ENCODE results near the gene HDAC7. TPM values are rescaled to one million over a fixed set of nuclear protein-coding genes. Genes with fewer than 3 reads are reported as not detected.

Gene HDAC7
- total RNA-seq, 1 donor = 25.4 TPM

GRCh38 chr12:47787596-47788319 is 31.9 kb downstream of the HDAC7 start:
- H3K9me3 ChIP-seq (ENCODE audit: low read depth, low read length) = no peaks in the 10 kb centered on the region
- no peak overlapping the region for H3K4me3 ChIP-seq (ENCODE audit: low read length)
- no peaks in the 10 kb centered on the region for H3K4me1 ChIP-seq (ENCODE audit: insufficient read depth, low read length)
- H3K27me3 ChIP-seq (ENCODE audit: insufficient read depth, low read length) = no peaks in the 10 kb centered on the region

DNA sequence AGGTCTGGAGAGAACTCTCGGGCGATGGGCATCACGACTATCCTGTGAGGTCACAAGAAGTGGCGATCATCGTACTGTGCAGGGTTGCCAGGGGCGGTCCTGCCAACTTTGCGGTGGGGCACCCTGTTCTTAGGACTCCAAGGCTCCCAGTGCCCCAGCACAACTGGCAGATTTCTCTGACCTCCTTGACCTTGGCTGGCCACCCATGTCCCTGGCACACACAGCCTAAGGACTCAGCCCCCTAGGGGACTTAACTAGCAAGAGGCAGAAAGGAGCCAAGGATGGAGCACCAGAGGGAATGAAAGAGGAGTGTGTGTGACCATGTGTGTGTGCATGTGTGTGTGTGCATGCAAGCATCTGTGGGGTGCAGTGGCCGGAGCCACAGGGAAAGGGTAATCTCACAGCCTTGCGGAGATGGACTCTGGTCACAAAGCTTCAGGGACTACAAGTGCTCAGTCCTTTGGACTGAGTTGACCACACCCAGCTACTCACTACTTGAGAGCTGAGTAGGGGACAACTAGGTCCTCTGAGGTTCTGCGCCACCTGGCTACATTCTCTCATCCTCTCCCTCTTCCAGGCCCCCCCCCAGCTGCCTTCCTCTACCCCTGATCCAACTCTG is 32.9 kb downstream of the HDAC7 start:
- no peaks in the 10 kb centered on the region for H3K27me3 ChIP-seq (ENCODE audit: insufficient read depth, low read length)
- no peak overlapping the region for H3K4me3 ChIP-seq (ENCODE audit: low read length)
- H3K4me1 ChIP-seq (ENCODE audit: insufficient read depth, low read length) = no peaks in the 10 kb centered on the region
- no peaks in the 10 kb centered on the region for H3K9me3 ChIP-seq (ENCODE audit: low read depth, low read length)

GRCh38 chr12:47785887-47786661 is 33.6 kb downstream of the HDAC7 start:
- Histone ChIP-seq H3K4me1 (ENCODE audit: insufficient read depth, low read length) (no peaks in the 10 kb centered on the region), H3K9me3 (ENCODE audit: low read depth, low read length) (no peaks in the 10 kb centered on the region), H3K4me3 (ENCODE audit: low read length) (no peak overlapping the region), H3K27me3 (ENCODE audit: insufficient read depth, low read length) (no peaks in the 10 kb centered on the region)

DNA sequence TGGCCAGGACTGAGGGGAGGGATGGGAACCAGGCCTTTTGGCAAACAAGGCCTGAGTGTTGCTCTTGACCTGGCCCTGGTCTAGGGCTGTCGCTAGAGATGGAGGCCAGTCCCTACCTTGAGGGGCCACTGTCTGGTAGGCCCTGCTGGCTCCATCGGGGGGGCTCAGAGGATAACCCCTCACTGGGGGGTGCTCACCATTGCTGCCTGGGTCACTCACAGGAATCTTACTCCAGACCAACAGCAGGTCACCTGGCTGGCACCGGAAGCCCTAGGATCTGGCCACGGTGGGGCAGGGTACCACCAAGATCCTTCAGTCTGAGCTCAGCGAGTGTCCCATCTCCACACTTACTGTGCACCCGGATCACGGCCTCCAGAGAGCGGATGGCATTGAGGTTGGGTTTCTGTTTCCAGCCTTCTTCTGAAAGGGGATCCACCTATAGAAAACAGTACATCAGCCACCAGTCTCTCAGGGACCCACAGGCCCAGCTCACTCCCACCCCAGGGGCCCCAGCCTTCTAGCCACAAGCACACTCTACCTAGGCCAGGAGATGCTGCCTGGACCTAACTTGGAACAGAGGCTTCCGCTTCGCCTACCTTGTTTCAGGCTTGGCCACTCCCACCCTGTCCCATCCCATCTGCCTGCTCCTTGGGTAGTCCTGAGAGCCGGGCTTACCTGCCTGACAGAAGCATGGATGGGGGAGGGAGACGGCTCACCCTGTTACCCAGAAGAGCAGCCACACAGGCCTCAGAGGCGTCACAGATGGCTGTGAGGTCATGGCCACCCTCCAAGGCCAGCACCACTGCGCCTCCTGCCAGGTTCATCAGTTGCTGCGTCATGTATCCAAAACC is 34.4 kb downstream of the HDAC7 start:
- Histone ChIP-seq H3K4me1 (ENCODE audit: insufficient read depth, low read length) (no peaks in the 10 kb centered on the region), H3K4me3 (ENCODE audit: low read length) (no peak overlapping the region), H3K27me3 (ENCODE audit: insufficient read depth, low read length) (no peaks in the 10 kb centered on the region), H3K9me3 (ENCODE audit: low read depth, low read length) (no peaks in the 10 kb centered on the region)

- Histone ChIP-seq H3K4me3 (ENCODE audit: low read length) (no peak overlapping the region), H3K9me3 (ENCODE audit: low read depth, low read length) (no peaks in the 10 kb centered on the region), H3K27me3 (ENCODE audit: insufficient read depth, low read length) (no peaks in the 10 kb centered on the region), H3K4me1 (ENCODE audit: insufficient read depth, low read length) (peaks cover 2% of the 10 kb centered on the region)
Observed at GRCh38 chr12:47783821-47784819, 35.6 kb downstream of the HDAC7 start.

DNA sequence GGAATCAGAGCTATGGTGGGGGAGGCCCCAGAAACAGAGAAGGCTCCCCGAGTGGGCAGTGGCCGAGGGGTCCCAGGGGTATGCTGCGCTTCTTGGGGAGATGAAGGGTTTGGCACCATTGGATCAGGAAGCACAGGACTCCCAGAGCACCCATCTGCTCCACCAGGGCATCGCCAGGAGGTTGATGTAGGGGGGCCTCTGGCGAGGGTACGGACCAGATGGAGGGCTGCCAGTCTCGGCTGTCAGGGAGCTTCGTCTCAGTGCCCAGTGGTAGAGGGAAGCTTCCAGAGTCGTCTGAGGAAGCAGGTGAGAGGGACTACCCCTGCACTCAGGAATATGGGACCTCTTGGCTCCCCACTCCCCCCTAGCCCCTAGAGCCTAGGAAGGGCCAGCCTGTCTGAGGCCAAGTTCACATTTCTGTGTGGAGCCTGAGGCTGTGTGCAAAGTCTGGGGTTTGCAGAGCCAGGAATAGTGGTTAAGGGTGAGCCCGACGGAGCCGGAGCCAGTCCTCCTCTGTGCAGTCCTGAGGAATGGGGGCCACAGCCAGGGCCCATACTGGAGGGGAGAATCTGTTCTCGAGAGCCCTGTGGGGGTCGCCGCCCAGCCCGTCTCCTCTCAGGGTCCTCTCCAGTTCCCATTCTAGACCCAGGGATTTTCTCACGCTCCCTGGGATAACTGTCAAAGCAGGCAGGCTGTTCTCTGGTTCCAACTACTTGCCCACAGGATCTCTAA is 36.5 kb downstream of the HDAC7 start:
- Histone ChIP-seq H3K9me3 (ENCODE audit: low read depth, low read length) (no peaks in the 10 kb centered on the region), H3K4me3 (ENCODE audit: low read length) (no peak overlapping the region), H3K4me1 (ENCODE audit: insufficient read depth, low read length) (peaks cover 6% of the 10 kb centered on the region), H3K27me3 (ENCODE audit: insufficient read depth, low read length) (no peaks in the 10 kb centered on the region)

DNA sequence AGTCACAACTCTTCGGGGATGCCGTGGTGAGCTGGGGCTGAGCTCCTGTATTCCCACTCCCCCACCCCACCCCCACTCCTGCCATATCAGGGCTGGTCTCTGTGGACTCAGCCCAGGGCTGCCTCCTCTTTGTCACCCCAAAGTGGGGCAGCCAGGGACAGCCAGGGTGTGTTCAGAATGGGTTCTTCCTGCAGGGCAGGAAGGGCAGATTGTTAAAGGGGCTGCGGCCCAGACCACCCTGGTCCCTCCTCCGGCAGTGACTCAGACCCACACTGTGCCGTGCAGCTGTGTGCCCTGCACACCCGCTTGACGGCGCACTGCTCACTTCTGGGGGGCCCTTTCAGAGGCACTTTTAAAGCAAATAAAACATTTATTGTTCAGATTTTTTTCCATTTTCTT is 37.3 kb downstream of the HDAC7 start:
- H3K9me3 ChIP-seq (ENCODE audit: low read depth, low read length) = no peaks in the 10 kb centered on the region
- peaks cover 14% of the 10 kb centered on the region for H3K4me1 ChIP-seq (ENCODE audit: insufficient read depth, low read length)
- no peak overlapping the region for H3K4me3 ChIP-seq (ENCODE audit: low read length)
- no peaks in the 10 kb centered on the region for H3K27me3 ChIP-seq (ENCODE audit: insufficient read depth, low read length)

DNA sequence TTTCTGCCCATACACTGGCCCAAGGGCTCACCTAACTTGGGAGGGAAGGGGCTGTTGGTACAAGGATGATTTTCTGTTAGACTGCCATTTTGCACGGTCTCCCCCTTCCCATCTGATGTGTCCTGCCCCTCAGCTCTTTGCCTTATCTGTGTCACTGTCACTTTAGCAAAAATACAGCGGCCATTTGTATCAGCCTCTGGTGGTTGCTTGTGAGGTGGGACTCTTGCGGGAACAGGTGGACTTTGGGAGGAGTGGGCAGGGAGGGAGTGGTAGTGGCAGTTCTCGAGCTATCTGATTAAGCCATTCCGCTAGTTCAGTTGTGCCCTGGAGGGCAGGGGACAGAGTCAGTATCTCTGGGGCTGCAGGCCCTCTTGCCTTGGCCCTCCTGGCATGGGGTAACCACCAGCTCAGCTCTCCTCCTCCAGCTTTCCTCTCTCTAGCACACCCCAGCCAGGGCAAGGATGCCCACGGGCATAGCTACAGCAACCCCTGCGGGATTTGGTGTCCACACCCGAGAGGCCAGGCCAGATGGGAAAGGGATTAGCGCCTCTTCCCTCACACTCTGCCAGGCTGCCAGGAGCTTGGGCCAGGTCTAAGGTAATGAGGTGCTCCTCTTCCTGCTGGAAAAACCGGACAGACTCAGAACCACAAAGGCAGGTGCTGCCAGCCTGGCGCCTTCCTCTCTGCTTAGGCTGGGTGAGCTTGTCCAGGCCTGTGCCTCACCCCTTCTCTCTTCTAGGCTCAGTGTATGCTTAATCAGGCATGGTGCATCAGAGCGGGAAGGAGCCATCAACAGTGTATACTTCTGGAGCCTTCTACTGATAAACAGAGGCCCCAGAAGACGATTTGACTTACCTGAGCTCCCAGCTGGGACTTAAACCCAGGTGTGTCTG is 38.0 kb downstream of the HDAC7 start:
- Histone ChIP-seq H3K9me3 (ENCODE audit: low read depth, low read length) (no peaks in the 10 kb centered on the region), H3K4me3 (ENCODE audit: low read length) (no peak overlapping the region), H3K4me1 (ENCODE audit: insufficient read depth, low read length) (peaks cover 21% of the 10 kb centered on the region), H3K27me3 (ENCODE audit: insufficient read depth, low read length) (no peaks in the 10 kb centered on the region)

GRCh38 chr12:47779943-47780504 is 39.7 kb downstream of the HDAC7 start:
- H3K4me3 ChIP-seq (ENCODE audit: low read length) = no peak overlapping the region
- no peaks in the 10 kb centered on the region for H3K9me3 ChIP-seq (ENCODE audit: low read depth, low read length)
- no peaks in the 10 kb centered on the region for H3K27me3 ChIP-seq (ENCODE audit: insufficient read depth, low read length)
- peaks cover 38% of the 10 kb centered on the region for H3K4me1 ChIP-seq (ENCODE audit: insufficient read depth, low read length)

GRCh38 chr12:47779301-47779942 is 40.3 kb downstream of the HDAC7 start:
- H3K4me1 ChIP-seq (ENCODE audit: insufficient read depth, low read length) = peaks cover 44% of the 10 kb centered on the region
- no peak overlapping the region for H3K4me3 ChIP-seq (ENCODE audit: low read length)
- no peaks in the 10 kb centered on the region for H3K9me3 ChIP-seq (ENCODE audit: low read depth, low read length)
- H3K27me3 ChIP-seq (ENCODE audit: insufficient read depth, low read length) = no peaks in the 10 kb centered on the region

DNA sequence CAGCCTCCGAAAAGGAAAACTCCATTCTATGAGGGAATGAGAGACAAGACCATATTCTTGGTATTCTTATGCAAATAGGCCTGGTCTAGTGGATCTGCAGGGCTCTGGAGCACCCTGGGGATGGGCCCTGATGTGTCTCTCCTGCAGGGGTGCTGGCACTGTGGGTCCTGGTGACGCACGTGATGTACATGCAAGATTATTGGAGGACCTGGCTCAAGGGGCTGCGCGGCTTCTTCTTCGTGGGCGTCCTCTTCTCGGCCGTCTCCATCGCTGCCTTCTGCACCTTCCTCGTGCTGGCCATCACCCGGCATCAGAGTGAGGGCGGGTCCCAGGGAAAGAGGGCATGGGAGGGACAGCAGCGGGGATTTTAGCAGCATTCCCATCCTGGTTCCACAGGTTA is 40.8 kb downstream of the HDAC7 start:
- H3K9me3 ChIP-seq (ENCODE audit: low read depth, low read length) = no peaks in the 10 kb centered on the region
- H3K27me3 ChIP-seq (ENCODE audit: insufficient read depth, low read length) = no peaks in the 10 kb centered on the region
- peaks cover 49% of the 10 kb centered on the region for H3K4me1 ChIP-seq (ENCODE audit: insufficient read depth, low read length)
- H3K4me3 ChIP-seq (ENCODE audit: low read length) = no peak overlapping the region

All from mononuclear cell (primary cell).